HG03025 (cell line): ENCODE measurements around the gene TSPAN16.
"Not testable (repeated sequence)": the region's sequence is repeated elsewhere in the genome, so short reads cannot be mapped to it uniquely, and the experiment has no call there.

Source experiments
- ATAC-seq: cut with Tn5 transposase; IDR thresholded peaks from one replicate; pipeline ENCODE4 v1.9.1; 2021; ENCODE audit warnings: mild to moderate bottlenecking, moderate library complexity; ENCODE audit not compliant: unreplicated experiment, low FRiP score

Gene TSPAN16

DNA sequence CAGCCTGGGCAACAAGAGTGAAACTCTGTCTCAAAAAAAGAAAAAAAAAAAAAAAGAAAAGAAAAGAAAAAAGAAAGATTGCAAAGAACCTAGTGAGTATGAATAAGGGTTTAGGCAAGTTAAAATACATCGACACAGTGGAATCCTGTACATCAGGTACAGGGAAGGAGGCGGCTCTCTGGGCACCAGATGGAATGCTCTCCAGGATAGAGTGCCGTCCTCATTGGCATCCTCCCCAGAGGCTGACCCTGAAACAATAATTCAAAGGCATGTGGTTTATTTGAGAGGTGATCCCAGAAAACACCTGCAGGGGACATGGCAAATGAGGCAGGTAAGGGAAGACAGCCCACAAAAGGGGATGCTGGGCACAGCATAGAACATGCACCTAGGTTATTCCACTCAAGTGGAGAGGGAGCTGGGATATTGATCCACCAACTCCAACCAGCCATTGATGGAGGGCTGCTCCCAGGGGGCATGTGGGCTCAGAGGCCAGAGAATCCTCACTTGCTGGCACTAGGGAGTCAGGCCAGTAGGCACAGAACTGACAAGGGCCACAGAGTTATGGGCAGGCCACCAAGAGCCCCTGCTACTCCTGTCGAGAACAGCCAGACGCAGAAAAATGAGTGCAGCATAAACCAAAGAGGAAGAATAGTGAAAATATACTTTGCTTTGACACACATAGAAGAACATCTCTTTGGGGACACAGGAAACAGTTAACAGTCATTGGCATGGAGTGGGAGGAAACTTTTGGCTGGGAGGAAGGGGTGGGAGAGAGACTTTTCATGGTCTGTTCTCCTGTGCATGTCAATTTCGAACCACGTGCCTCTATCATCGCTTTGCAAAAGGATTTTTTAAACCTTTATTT is 4.2 kb downstream of the TSPAN16 start:
- ATAC-seq, result no peak

DNA sequence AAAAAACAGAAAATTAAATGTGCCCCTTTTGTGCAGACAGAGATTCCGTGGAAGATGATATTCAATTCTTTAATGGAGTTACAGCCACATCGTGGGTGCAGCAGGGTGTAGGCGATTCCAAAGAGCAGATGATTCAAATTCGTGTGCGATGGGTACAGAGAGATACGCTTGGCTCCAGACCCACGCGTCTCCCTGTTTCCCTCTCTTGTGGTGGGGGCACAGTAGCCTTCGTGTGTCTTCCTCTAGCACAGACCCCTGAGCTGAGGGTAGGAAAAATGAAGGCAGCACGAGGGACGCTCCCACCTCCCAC is 4.8 kb downstream of the TSPAN16 start:
- ATAC-seq, result no peak

DNA sequence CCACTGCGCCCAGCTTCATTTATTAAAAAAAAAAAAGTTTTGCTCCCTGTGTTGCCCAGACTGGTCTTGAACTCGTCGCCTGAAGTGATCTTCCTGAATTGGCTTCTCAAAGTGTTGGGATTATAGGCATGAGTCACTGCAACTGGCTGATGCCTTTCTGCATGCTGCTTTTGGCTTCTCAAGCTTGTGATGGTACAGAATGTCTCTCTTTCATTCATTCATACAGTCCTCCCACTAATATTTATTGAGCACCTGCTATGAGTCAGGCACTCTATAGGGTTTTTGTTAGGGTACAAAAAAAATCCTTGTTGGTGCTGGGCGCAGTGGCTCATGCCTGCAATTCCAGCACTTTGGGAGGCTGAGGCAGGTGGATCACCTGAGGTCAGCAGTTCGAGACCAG is 9.0 kb downstream of the TSPAN16 start:
- ATAC-seq, result no peak

DNA sequence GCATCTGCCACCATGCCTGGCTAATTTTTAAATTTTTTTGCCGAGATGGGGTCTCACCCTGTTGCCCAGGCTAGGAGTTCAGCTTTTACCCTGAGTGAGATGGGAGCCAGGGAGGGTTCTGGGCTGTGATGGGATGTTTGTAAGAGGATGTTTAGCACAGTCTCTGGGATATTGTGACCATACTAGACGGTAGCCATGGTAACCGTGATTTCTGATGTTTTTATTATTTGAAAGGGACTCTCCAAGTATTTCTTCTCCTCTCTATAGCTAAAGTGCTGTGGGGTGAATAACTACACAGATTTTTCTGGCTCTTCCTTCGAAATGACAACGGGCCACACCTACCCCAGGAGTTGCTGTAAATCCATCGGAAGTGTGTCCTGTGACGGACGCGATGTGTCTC is 10.4 kb downstream of the TSPAN16 start:
- no peak for ATAC-seq

DNA sequence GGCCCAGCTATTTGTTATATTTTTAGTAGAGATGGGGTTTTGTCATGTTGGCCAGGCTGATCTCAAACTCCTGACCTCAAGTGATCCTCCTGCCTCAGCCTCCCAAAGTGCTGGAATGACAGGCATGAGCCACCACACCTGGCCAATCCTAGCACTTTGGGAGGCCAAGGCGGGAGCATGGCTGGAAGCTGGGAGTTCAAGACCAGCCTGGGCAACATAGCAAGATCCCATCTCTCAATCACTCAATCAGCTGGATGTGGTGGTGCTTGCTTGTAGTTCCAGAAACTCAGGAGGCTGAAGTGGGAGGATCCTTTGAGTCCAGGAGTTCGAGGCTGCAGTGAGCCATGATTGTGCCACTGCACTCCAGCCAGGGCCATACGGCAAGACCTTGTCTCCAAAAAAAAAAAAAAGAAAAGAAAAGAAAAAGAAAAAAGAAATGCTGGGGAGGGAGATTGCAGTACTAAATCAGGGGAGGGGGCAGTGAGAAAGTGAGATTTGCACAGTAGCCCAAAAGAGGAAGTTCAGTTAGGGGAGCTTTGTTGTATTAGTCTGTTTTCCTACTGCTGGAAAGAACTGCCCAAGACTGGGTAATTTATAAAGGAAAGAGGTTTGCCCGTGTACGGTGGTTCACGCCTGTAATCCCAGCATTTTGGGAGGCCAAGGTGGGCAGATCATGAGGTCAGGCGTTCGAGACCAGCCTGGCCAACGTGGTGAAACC is 24.5 kb downstream of the TSPAN16 start:
- not testable (repeated sequence) for ATAC-seq

DNA sequence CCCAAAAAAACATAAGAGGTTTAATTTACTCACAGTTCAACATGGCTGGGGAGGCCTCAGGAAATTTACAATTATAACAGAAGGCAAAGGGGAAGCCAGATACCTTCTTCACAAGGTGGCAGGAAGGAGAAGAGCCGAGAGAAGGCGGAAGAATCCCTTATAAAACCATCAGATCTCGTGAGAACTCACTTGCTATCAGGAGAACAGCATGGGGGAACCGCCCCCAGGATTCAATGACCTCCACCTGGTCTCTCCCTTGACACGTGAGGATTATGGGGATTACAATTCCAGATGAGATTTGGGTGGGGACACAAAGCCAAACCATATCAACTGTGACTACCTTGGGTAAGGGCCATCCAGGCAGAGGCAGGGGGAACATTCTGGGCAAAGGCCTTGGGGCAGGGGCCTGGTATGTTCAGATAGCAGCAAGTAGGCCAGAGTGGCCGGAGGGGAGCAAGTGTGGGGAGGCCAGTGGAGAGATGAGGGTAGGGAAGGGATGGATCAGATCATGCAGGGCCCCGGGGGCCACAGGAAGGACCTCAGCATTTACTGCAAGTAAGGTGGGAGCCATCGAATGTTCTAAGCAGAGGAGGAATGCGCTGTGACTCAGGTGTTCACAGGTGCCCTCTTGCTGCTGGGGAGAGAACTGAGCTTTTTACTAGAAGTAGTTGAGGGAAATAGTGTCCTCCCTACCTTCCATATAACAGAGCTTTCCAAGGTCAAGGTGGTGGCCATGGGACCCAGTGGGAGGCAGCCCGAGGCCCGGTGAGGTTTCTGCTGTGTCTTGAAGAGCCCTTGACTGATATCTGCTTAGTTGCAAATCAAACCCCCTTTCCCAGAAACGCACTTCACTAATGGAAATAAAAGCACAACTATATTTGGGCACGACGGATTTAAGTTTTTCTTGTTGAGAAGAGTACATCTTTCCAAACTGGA is 25.5 kb downstream of the TSPAN16 start:
- no peak for ATAC-seq

DNA sequence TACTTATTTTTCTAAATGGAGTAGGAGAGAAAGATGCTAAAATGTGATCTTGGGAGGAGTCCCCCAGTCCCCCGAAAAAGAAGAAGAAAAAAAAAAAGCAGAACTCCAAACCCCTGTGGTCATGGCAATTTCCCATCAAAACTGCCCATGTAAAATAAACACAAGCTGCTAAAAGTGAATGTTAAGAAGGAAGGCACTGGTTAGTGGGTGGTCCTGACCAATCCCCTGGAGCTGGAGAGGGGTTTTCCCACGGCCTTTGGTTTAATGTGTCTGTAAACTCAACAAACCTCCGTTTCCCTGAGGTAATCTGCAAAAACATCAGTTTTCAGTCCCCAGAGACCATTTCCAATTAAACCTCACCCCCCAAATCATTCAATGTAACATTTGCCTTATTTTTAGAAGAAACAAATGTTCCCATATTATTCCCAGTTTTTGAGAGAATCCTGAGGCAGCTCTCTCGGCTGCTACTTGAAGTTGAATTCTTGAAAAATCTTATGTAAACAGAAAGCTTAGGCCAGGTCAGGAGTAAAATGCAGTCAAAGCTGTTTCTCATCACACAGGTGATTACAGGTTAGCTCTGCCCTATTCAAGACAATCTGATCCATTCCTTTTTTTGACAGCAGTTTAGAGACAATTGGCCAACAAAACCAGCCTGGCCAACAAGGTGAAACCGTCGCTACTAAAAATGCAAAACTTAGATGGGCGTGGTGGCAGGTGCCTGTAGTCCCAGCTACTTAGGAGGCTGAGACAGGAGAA is 26.5 kb downstream of the TSPAN16 start:
- no peak for ATAC-seq

DNA sequence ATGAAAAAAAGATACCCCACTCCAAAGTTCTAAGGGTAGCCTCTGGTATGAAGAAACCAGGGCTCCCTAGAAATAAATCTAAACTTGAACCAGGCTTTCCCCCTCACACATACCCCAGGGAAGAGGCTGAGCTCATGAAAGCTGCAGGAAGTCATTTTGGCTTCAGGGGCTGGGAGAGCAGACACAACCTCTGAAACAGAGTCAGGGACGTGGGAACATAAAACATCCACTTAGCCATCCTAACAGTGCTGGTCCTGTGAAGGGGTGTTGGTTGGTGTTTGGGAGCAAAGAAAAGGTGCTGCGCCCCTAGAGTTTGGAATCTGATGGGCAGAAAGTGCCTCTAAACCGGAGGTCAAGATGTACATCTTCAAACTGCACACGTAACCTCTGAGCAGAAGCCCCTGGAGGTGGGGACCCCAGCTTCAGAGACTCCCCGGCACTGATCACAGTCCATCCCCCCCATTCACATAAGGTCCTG is 27.7 kb downstream of the TSPAN16 start:
- ATAC-seq, result no peak

DNA sequence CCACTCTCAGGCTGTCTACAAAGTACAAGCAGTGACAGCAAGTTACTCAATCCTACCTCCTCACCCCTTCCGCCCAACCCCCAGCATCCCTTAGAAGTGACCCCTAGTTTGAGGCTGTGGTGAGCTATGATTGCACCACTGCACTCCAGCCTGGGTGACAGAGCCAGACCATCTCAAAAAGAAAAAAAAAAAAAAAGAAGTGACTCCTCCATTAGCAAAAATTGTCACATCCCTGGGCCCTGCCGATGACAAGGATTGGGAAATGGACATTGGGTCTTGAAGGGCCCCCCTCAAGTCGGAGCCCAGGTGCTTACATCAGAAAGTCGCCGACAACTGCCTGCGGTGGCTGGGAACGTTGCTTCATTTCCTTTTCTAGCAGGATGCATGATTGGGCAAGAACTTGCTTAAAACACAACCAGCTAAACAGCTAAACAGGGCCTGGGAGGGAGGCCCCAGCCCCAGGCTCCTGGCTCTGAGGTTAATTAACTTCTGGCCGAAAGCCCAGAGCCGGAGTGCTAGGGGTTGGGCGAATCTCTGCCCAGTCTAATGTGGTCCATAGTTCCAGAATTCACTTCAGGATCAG is 28.2 kb downstream of the TSPAN16 start:
- ATAC-seq, result no peak

DNA sequence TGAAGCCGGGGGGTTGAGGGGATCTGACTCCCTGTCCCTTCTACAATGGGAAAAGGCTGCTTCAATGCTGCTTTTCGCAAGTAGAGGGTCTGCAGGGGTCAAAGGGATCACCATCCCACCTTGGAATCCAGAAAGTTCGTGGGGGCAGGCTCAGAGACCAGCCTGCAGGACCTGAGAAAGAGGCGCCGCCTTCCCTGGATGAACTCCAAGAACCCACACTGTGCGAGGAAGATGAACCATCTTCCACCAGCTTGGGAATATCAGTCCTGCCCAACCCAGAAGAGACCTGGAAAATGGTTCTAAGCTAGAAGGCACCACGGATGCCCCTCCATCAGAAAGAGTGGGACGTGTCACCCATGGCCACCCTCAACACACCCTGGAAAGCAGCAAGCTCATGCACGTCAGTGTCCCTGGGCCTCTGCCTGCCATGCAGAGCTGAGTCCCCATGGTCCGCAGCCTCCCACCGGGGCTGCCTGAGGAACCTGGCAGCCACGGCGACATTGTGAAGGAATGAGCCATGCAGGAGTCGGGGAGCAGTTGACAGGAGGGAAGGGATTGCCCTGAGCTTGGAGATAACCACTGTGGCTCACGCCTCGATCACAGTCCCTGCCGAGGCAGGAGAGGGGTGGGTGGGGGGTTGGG is 28.9 kb downstream of the TSPAN16 start:
- no peak for ATAC-seq

DNA sequence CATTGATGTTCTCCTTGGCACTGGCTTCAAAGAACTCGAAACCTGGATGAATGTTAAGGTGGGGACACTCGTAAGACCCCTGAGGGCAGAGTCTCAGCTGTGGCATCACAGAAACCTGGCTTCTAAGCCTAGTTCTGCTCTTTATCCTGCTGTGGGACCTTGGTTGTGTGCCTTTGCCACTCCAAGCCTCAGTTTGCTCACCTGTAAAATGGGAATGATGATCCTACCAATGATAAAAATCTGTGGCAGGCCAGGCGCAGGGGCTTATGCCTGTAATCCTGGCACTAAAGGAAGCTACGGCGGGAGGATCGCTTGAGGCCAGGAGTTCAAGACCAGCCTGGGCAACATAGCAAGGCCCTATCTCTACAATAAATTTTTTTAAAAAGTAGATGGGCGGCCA is 29.6 kb downstream of the TSPAN16 start:
- ATAC-seq, result no peak

DNA sequence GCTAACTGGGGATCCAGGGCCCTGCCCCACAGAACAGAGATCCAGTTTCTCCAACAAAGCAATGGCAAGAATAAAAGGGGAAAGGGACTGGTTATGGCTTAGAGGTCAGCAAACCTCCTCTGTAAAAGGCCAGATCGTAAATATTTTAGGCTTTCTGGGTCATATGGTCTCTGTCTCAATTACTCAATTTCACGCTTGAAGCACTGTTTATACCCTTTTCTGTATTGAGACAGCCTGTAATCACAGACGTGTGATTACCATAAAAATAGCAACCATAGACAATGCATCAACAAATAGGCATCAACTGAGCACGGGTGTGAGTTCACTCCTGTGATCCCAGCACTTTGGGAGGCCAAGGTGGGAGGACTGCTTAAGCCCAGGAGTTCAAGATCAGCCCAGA is 34.2 kb downstream of the TSPAN16 start:
- ATAC-seq, result no peak

DNA sequence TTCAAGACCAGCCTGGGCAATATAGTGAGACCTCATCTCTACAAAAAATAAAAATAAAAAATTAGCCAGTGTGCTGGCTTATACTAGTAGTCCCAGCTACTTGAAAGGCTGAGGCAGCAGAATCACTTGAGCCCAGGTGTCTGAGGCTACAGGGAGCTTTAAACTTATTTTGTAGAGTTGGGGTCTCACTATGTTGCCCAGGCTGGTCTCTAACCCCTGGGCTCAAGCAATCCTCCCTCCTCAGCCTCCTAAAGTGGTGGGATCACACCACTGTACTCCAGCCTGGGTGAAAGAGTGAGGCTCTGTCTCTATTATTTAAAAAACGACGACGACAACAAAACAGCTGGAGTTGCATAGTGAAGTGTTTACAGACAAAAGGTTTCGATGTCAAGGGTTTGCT is 35.5 kb downstream of the TSPAN16 start:
- ATAC-seq, result no peak

DNA sequence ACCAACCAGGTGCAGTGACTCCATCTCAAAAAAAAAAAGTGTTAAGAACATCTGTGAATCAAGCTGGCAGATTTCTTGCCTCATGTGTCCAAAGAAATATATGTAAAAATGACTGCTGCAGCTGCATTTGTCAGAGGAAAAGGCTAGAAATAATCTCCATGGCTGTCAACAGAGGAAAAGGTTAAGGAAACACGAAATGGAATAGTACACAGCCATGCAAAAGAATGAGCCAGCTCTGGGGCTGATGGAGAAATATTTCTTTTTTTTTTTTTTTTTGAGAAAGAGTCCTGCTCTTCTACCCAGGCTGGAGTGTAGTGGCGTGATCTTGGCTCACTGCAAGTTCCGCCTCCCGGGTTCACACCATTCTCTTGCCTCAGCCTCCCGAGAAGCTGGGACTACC is 36.9 kb downstream of the TSPAN16 start:
- ATAC-seq, result no peak

DNA sequence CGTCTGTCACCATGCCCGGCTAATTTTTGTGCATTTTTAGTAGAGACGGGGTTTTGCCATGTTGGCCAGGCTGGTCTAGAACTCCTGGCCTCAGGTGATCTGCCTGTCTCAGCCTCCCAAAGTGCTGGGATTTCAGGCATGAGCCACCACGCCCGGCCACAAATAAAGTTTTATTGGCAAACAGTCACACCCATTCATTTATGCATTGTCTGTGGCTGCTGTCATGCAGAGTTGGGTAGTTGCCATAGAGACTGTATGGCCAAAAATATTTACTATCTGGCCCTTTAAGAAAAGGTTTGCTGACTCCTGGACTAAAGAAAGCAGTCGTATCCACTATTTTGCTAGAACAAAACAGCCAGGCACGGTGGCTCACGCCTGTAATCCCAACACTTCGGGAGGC is 37.9 kb downstream of the TSPAN16 start:
- ATAC-seq, result not testable (repeated sequence)

DNA sequence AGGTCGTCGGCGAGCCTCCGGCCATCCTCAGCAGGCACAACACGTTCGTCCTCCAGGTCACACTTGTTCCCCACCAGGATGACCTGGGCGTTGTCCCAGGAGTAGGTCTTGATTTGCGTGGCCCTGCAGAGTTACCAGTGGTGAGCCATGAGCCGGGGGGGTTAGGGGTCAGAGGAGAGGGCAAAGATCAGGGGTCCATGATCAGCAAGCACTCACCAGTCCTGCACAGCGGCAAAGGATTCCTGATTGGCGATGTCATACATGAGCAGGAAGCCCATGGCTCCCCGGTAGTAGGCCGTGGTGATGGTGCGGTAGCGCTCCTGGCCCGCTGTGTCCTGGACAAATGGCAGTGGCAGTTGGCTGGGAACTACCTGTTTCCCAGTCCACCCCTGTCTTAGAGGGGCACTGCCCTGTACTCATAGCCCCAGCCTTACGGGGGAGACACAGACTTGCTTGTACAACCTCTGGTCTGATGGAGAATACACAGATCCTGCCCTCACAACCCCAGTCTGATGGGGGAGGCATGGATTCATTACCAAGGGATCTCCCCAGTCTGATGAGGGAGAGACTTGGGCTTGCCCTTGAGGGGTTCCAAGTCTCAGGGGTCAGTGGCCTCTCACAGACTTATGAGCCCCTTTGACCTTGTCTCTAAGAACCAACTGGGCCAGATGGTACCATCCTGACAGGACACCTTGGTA is 39.6 kb downstream of the TSPAN16 start:
- ATAC-seq, result no peak

DNA sequence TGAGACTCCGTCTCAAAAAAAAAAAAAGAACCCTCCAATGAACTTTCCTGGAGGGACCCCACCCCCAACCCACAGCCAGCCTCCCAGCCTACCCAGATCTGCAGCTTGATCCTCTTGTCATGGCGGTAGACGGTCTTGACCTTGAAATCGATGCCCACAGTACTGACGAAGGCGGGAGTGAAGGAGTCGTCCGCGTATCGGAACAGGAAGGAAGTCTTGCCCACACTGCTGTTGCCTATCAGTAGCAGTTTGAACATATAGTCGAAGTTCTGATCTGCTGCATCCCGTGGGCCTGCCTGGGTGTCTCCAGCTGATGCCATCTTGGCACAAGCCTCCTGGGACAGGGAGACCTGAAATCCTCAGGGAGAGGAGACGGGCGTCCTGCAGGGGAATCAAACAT is 41.1 kb downstream of the TSPAN16 start:
- no peak for ATAC-seq

DNA sequence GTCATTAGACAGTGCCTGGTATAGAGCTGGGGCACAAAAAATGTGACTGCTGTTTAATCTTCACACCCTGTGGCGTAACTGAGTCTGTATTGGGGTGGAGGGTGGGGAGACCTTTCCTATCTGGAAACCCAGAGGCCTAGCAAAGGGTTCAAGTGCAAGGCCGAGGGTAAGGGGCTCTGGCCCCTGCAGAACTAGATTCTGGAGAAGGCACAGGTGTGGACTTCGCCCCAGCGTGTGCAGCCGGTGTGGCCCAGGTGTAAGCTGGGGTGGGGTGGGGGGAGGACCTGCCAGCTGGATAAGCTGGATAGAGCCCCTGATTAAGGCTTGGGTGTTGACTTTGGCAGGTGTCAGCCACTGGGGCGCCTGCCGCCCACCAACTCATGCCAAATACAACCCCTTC is 42.2 kb downstream of the TSPAN16 start:
- ATAC-seq, result no peak
